Measurements from ENCODE around the gene KDM4C. TPM values are rescaled to one million over a fixed set of nuclear protein-coding genes. Genes with fewer than 3 reads are reported as not detected.
A peak's percentile ranks its signal among the peaks of the same experiment; 100 is the strongest.

Gene KDM4C
- total and polyA plus RNA-seq, 2 donors (not counting 1 experiment from before 2014, with no cell fraction given), result 13.0 to 39.0 TPM

DNA sequence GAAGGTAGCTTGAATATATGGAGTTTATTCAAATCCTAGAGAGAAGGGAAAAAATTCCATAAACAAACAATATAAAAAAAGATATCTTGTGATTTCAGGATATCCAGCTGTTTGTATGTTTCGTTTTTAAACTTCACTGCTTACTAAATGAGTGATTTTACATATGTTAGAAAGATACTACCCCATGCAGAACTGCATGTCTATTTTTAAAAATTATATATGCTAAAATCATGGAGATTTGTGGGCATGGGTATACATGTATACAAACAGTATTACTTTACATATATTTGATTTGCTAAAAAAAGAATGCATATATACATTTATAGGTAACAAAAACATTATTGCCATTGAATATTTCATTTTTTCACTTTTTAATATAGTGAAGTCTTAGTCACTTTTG is 178.3 kb downstream of the KDM4C start:
- Histone ChIP-seq H3K4me1 (ENCODE audit: control insufficient read depth, extremely low read depth, insufficient read depth, low read length) (peaks cover 19% of the 10 kb centered on the region), H3K79me2 (ENCODE audit: control insufficient read depth, insufficient read depth, low read length) (no peaks in the 10 kb centered on the region), H3K4me2 (ENCODE audit: extremely low read depth, insufficient read depth, low read length) (no peak overlapping the region), H3K27me3 (ENCODE audit: control insufficient read depth, insufficient read depth, low read length) (no peaks in the 10 kb centered on the region), H4K20me1 (ENCODE audit: control insufficient read depth, extremely low read depth, insufficient read depth, low read length) (no peaks in the 10 kb centered on the region), H3K36me3 (ENCODE audit: control insufficient read depth, insufficient read depth, low read length) (no peaks in the 10 kb centered on the region), H3K27ac (ENCODE audit: insufficient read depth, low read length) (no peak overlapping the region), H3K4me3 (replicated peaks in 1 of 4; ENCODE audit: control extremely low read depth in 1 of 4, insufficient read depth in 1 of 4, low read depth in 3 of 4, low read length in 4 of 4) (no peak overlapping the region), H2AFZ (ENCODE audit: low read length) (no peak overlapping the region), H3K9me3 (ENCODE audit: control insufficient read depth, insufficient read depth, low read depth, low read length) (no peaks in the 10 kb centered on the region), H3K9ac (ENCODE audit: insufficient read depth, low read length) (no peak overlapping the region)
- TF ChIP-seq, protein P1, sequence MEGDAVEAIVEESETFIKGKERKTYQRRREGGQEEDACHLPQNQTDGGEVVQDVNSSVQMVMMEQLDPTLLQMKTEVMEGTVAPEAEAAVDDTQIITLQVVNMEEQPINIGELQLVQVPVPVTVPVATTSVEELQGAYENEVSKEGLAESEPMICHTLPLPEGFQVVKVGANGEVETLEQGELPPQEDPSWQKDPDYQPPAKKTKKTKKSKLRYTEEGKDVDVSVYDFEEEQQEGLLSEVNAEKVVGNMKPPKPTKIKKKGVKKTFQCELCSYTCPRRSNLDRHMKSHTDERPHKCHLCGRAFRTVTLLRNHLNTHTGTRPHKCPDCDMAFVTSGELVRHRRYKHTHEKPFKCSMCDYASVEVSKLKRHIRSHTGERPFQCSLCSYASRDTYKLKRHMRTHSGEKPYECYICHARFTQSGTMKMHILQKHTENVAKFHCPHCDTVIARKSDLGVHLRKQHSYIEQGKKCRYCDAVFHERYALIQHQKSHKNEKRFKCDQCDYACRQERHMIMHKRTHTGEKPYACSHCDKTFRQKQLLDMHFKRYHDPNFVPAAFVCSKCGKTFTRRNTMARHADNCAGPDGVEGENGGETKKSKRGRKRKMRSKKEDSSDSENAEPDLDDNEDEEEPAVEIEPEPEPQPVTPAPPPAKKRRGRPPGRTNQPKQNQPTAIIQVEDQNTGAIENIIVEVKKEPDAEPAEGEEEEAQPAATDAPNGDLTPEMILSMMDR (conservative IDR thresholded peaks at IDR 0.05 in 1 of 2, IDR thresholded peaks at IDR 0.05 in 1 of 2; ENCODE audit: low read depth in 1 of 2, low read length in 2 of 2), result no peak
- TF ChIP-seq EZH2 (IDR thresholded peaks at IDR 0.05; ENCODE audit: low read length, missing control alignments), result no peak
- no peak for DNase-seq (ENCODE audit: low read depth in 2 of 2)

DNA sequence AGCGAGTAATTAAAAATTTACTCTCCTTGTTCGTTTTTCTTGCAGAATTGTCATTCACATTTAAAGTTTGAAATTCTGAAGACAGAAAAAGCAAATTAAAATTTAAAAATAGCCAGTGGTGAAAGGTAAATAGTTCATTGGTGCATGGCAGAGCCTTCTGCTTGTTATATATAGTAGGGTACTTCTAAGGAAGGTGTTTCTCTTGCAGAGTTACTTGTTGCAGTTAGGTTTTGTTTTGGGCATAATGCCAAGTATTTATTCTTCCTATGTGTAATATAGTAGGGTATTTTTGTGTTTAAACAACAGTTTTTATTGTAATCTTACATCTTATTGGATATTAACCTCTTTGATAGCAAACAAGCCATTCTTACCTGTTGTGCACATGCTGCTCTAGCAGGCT is 179.4 kb downstream of the KDM4C start:
- no peaks in the 10 kb centered on the region for H3K79me2 ChIP-seq (ENCODE audit: control insufficient read depth, insufficient read depth, low read length)
- H3K9ac ChIP-seq (ENCODE audit: insufficient read depth, low read length), result no peak overlapping the region
- TF ChIP-seq, protein P1 (conservative IDR thresholded peaks at IDR 0.05 in 1 of 2, IDR thresholded peaks at IDR 0.05 in 1 of 2; ENCODE audit: low read depth in 1 of 2, low read length in 2 of 2), result no peak
- no peak for TF ChIP-seq EZH2 (IDR thresholded peaks at IDR 0.05; ENCODE audit: low read length, missing control alignments)
- H3K36me3 ChIP-seq (ENCODE audit: control insufficient read depth, insufficient read depth, low read length), result no peaks in the 10 kb centered on the region
- peaks cover 13% of the 10 kb centered on the region for H3K4me1 ChIP-seq (ENCODE audit: control insufficient read depth, extremely low read depth, insufficient read depth, low read length)
- no peaks in the 10 kb centered on the region for H4K20me1 ChIP-seq (ENCODE audit: control insufficient read depth, extremely low read depth, insufficient read depth, low read length)
- H3K4me2 ChIP-seq (ENCODE audit: extremely low read depth, insufficient read depth, low read length), result no peak overlapping the region
- no peak for DNase-seq (ENCODE audit: low read depth in 2 of 2)
- no peaks in the 10 kb centered on the region for H3K9me3 ChIP-seq (ENCODE audit: control insufficient read depth, insufficient read depth, low read depth, low read length)
- no peak overlapping the region for H3K27ac ChIP-seq (ENCODE audit: insufficient read depth, low read length)
- no peak overlapping the region for H2AFZ ChIP-seq (ENCODE audit: low read length)
- no peak overlapping the region for H3K4me3 ChIP-seq (replicated peaks in 1 of 4; ENCODE audit: control extremely low read depth in 1 of 4, insufficient read depth in 1 of 4, low read depth in 3 of 4, low read length in 4 of 4)
- H3K27me3 ChIP-seq (ENCODE audit: control insufficient read depth, insufficient read depth, low read length), result no peaks in the 10 kb centered on the region

GRCh38 chr9:6938447-6938846 is 180.7 kb downstream of the KDM4C start:
- Histone ChIP-seq H3K27ac (ENCODE audit: insufficient read depth, low read length) (no peak overlapping the region), H3K4me3 (replicated peaks in 1 of 4; ENCODE audit: control extremely low read depth in 1 of 4, insufficient read depth in 1 of 4, low read depth in 3 of 4, low read length in 4 of 4) (peak overlapping the region in 1 of 4 experiments; percentile 5), H3K36me3 (ENCODE audit: control insufficient read depth, insufficient read depth, low read length) (no peaks in the 10 kb centered on the region), H3K79me2 (ENCODE audit: control insufficient read depth, insufficient read depth, low read length) (no peaks in the 10 kb centered on the region), H3K9ac (ENCODE audit: insufficient read depth, low read length) (no peak overlapping the region), H2AFZ (ENCODE audit: low read length) (no peak overlapping the region), H3K27me3 (ENCODE audit: control insufficient read depth, insufficient read depth, low read length) (no peaks in the 10 kb centered on the region), H3K4me2 (ENCODE audit: extremely low read depth, insufficient read depth, low read length) (peak overlapping the region; percentile 71), H3K9me3 (ENCODE audit: control insufficient read depth, insufficient read depth, low read depth, low read length) (no peaks in the 10 kb centered on the region), H4K20me1 (ENCODE audit: control insufficient read depth, extremely low read depth, insufficient read depth, low read length) (no peaks in the 10 kb centered on the region), H3K4me1 (ENCODE audit: control insufficient read depth, extremely low read depth, insufficient read depth, low read length) (peaks cover 9% of the 10 kb centered on the region)
- no peak for TF ChIP-seq EZH2 (IDR thresholded peaks at IDR 0.05; ENCODE audit: low read length, missing control alignments)
- TF ChIP-seq, protein P1 (conservative IDR thresholded peaks at IDR 0.05 in 1 of 2, IDR thresholded peaks at IDR 0.05 in 1 of 2; ENCODE audit: low read depth in 1 of 2, low read length in 2 of 2), result no peak
- DNase-seq (ENCODE audit: low read depth in 2 of 2), result peak; percentile 95 to 97
